GM21825 (cell line): ENCODE data around the gene HELB.

Experiments
- ATAC-seq: cut with Tn5 transposase; IDR thresholded peaks from one replicate; pipeline ENCODE4 v1.9.1; 2021; ENCODE audit warnings: mild to moderate bottlenecking, moderate library complexity; ENCODE audit not compliant: unreplicated experiment

Gene HELB

GRCh38 chr12:66302827-66303169 lies 505 bp downstream of the HELB start:
- ATAC-seq = no peak

DNA sequence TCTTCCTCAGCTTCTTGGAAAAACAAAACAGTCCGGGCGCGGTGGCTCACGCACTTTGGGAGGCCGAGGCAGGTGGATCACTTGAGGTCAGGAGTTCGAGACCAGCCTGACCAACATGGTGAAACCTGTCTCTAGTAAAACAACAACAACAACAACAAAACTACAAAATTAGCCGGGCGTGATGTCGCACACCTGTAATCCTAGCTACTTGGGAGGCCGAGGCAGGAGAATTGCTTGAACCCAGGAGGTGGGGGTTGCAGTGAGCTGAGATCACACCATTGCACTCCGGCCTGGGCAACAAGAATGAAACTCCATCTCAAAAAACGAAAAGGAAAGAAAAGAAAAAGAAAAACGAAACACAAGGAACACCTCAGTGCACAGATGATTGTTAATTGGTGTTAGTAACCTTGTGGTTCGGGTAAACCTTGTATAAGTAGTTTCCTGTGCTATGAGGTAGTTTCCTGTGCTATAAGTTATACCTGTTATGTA lies 1.1 kb downstream of the HELB start:
- peak; percentile 37 for ATAC-seq

DNA sequence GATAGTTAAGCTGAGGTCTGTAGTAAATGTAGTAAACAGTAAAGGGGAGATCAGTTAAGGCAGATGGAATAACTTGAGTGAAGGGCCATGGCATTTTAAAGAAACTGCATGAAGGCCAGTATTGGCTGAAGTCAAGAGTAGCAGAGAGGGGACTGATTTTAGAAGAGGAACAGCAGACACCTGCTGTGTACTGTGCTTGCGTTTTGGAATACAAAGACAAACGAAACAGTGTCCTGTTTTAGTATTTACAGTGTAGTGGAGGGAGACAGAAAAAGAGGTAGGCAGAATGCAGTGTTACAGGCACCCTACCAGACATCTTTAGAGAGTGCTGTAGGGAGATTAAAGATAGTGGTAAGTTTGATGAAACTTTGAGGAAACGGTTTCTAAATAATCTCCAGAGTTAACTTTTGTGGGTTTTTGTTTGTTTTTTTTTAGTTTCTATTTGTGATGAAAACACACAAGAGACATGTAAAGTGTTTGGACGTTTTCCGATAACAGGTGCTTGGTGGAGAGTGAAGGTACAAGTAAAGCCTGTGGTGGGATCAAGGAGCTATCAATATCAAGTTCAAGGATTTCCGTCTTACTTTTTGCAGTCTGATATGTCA lies 2.1 kb downstream of the HELB start:
- ATAC-seq = no peak

- ATAC-seq = no peak
Measured at GRCh38 chr12:66309606-66310005, 7.3 kb downstream of the HELB start.

DNA sequence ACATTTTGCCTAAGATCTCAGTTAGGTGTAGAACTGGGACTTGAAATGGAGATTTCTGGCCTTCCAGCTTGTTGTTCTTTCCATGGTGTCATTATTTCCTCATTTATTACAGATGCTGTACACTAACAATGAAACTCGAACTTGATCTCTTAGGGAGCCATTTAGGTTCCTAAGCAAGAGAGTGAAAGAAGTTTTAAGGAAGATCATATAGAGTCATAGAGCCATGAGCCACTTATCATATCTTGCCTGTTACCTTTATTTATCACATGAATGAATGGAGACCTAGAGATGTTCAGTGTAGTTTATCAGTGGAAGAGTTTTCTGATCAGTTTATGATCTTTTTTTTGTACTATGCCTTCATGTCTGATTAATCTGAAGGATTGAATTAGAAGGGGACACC lies 9.9 kb downstream of the HELB start:
- no peak for ATAC-seq

- no peak for ATAC-seq
Measured at GRCh38 chr12:66314278-66314677, 12.0 kb downstream of the HELB start.

DNA sequence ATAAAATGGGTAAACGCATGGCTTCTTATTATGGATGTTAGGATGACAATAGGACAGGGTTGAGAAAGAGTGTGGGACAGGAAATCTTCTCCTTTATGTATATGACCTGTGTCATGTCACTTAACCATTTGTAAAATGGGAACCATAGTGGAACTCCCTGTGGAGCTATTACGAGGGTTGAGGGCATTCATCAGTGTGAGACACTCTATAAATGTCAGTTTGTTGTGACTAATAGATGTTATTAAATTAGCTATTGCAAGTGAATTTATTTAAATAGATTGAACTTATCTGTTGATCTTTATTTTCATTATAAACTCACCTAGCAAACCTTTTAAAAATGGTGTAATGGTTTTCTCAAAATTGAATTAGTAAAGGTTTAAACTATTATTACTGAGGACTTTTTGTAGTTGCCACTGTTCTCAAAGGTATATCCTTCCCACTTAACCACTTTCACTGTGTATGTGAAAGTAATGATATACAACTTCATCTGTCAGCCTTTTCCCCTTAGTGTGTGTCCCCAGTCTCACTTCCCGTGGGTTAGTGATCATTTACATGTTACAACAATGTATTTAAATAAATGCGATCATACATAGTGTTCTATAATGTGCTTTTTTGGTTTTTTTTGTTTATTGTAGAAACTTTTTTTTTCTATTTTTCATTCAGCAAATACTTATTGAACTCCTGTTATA lies 17.1 kb downstream of the HELB start:
- no peak for ATAC-seq

GRCh38 chr12:66320996-66321395 lies 18.7 kb downstream of the HELB start:
- no peak for ATAC-seq

DNA sequence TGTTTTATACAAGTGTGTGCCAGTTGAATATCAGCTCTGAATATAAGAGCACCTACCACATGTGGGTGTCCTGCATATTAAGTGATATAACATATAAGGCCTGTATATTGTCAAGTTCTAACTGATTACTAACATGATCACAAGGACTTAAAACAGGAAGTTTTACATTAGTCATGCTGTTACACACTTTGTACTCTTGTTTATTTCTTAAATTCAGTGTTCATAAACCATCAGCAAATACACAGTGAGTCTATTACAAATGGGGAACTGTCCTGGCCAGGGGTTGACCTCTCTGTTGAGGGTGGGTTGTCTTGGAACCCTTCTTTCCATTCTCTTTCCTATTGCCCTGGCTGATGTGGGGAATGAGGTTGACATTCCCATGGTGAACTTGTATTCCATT lies 19.1 kb downstream of the HELB start:
- ATAC-seq = no peak

- no peak for ATAC-seq
Measured at GRCh38 chr12:66323017-66323416, 20.7 kb downstream of the HELB start.

- no peak for ATAC-seq
Measured at GRCh38 chr12:66329941-66330340, 27.6 kb downstream of the HELB start.

DNA sequence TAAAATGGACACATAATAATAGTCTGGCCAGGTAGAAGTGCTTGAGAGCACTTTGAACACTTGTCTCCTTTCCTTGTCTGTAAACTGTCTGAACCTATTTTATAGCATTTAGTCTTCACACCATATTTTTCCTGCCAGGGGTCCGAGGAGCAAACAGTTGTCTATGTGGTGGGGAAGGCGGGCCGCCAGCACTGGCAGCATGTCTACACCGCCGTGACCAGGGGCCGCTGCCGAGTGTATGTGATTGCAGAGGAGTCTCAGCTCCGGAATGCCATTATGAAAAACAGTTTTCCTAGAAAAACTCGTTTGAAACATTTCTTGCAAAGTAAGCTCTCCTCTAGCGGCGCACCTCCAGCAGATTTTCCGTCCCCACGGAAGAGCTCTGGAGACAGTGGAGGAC lies 28.7 kb downstream of the HELB start:
- ATAC-seq = no peak

- ATAC-seq = no peak
Measured at GRCh38 chr12:66331814-66332213, 29.5 kb downstream of the HELB start.

- no peak for ATAC-seq
Measured at GRCh38 chr12:66335746-66336145, 33.5 kb downstream of the HELB start.

GRCh38 chr12:66337381-66338010 lies 35.2 kb downstream of the HELB start:
- no peak for ATAC-seq

GRCh38 chr12:66340131-66340530 lies 37.8 kb downstream of the HELB start:
- ATAC-seq = no peak

GRCh38 chr12:66341126-66341525 lies 38.8 kb downstream of the HELB start:
- ATAC-seq = no peak

DNA sequence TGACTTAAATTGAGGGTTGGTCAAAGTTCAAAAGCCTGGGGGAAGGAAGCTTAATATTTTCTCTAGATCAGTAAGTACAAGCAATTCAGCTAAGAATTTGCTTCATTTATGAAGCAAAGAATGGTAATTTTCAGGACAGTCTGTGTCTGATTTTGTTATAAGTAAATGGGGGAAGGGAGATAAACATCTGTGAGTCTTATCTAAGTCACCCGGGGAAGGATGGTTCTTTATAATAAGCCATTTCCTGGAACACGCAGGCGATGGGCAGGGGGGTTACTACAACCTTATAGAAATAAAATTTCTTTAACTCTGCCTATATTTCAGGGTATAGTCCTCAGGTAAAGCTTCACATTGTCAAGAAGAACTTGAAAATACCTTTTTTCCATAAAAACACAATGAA lies 42.9 kb downstream of the HELB start:
- ATAC-seq = no peak

- no peak for ATAC-seq
Measured at GRCh38 chr12:66345956-66346355, 43.7 kb downstream of the HELB start.

DNA sequence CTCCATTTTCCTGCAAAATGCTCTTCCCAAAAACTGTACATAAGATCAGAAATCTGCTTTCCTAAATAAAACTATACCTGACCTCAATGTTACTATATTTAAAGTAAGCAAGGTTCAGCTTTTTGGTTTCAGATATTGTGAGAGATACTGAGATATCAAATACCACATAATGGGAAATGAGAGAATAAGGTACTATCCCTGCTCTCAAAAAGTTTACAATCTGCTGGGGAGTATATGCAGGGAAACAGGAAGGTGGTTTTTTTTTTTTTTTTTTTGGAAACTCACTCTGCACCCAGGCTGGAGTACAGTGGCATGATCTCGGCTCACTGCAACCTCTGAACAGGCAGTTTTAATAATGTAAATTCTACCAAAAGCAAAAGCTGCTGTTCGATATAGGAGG lies 49.0 kb downstream of the HELB start:
- no peak for ATAC-seq

GRCh38 chr12:66352197-66352596 lies 49.9 kb downstream of the HELB start:
- ATAC-seq = no peak

- ATAC-seq = no peak
Measured at GRCh38 chr12:66352899-66353298, 50.6 kb downstream of the HELB start.
